Ascending aorta (tissue), 2 donors: ENCODE results near the gene IFNGR1. TPM values are rescaled to one million over a fixed set of nuclear protein-coding genes. Genes with fewer than 3 reads are reported as not detected.

Experiments used
- DNase-seq, 2 donors: peaks; one replicate each; pipeline ENCODE4 v3.0.0-alpha.2; 2019; ENCODE audit warnings: low spot score in 2 of 2
- H3K27ac ChIP-seq, 2 donors: fragments of 200-600 bp; sonication (generic); one replicate each; pipeline ENCODE4 v1.5.1; 2016 to 2017; ENCODE audit warnings: mild to moderate bottlenecking in 1 of 2
- H3K27me3 ChIP-seq: fragments of 200-600 bp; sonication (generic); one replicate; pipeline ENCODE4 v1.5.1; 2017
- H3K36me3 ChIP-seq, 2 donors: fragments of 200-600 bp; sonication (generic); one replicate each; pipeline ENCODE4 v1.5.1; 2016
- H3K4me1 ChIP-seq, 2 donors: fragments of 200-600 bp; sonication (generic); one replicate each; pipeline ENCODE4 v1.5.1; 2016 to 2017; ENCODE audit warnings: mild to moderate bottlenecking in 1 of 2
- H3K4me3 ChIP-seq, 2 donors: fragments of 200-600 bp; sonication (generic); one replicate each; pipeline ENCODE4 v1.5.1; 2016 to 2017; ENCODE audit warnings: mild to moderate bottlenecking in 1 of 2
- H3K9me3 ChIP-seq, 2 donors: fragments of 200-600 bp; sonication (generic); one replicate each; pipeline ENCODE4 v1.5.1; 2016
- intact Hi-C: fragments of 100-400 bp; cut with DNase I; formaldehyde crosslinking; loops from one replicate; pipeline ENCODE4 v1.15.1; 2023
- total RNA-seq: library from RNA; depleted of rRNA; stranded (reverse); fragments of >200 nt; gene quantifications from one replicate; pipeline ENCODE4 v1.1.0, GENCODE V29; 2016
- TF ChIP-seq, protein P1 (sequence below), 3 experiments: fragments of 200-600 bp in 2 of 3; fragments of 450-650 bp in 1 of 3; sonication (generic) in 2 of 3; IDR thresholded peaks; one replicate each; pipeline ENCODE4 v1.5.1; 2016 to 2019; ENCODE audit warnings: antibody characterized with exemption in 3 of 3, mild to moderate bottlenecking in 1 of 3, moderate library complexity in 1 of 3

Gene IFNGR1
- total RNA-seq, 1 donor from 2014 or later = 47.7 TPM

DNA sequence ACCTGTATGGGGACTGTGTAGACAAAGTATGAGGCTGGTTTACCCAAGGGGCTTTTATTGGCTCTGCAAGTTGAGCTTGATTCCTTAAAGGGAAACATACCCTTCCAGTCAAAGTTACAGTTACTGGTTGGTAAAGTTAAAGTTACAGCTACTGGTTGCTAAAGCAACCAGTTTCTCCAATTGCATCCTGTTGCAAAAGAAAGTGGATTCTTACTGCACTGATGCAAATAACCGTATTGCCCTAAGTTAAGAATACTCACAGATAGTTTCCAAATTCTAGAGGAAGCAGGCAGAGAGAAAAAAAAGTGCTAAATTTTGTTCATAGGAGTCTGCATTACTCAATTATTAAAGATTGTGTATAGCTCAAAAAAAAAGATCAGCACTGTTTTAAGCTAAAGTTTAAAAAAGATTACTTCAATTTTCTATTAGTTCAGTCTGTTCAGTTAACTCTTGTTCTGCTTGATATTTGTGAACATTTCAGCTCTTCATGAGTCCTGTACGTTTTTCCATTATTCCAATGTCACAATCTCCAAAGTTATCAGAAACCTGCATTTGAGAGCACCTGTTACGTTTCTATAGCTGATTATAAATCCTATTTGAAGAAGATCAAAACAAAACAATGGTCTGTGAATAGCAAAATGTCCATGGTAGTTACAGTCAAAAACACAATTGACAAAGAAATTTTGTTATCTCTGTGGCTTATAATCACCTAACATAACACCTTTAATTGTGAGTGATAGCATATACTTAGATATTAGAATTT lies 37.1 kb downstream of the IFNGR1 start:
- TF ChIP-seq, protein P1, sequence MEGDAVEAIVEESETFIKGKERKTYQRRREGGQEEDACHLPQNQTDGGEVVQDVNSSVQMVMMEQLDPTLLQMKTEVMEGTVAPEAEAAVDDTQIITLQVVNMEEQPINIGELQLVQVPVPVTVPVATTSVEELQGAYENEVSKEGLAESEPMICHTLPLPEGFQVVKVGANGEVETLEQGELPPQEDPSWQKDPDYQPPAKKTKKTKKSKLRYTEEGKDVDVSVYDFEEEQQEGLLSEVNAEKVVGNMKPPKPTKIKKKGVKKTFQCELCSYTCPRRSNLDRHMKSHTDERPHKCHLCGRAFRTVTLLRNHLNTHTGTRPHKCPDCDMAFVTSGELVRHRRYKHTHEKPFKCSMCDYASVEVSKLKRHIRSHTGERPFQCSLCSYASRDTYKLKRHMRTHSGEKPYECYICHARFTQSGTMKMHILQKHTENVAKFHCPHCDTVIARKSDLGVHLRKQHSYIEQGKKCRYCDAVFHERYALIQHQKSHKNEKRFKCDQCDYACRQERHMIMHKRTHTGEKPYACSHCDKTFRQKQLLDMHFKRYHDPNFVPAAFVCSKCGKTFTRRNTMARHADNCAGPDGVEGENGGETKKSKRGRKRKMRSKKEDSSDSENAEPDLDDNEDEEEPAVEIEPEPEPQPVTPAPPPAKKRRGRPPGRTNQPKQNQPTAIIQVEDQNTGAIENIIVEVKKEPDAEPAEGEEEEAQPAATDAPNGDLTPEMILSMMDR (IDR thresholded peaks at IDR 0.05) = no peak
- intact Hi-C loops = no loop called here
- Histone ChIP-seq H3K4me3 (no peak overlapping the region), H3K27me3 (no peaks in the 10 kb centered on the region), H3K9me3 (peaks cover 8 to 26% of the 10 kb centered on the region in 2 donors), H3K27ac (no peak overlapping the region), H3K36me3 (no peaks in the 10 kb centered on the region), H3K4me1 (no peaks in the 10 kb centered on the region)
- DNase-seq = no peak

DNA sequence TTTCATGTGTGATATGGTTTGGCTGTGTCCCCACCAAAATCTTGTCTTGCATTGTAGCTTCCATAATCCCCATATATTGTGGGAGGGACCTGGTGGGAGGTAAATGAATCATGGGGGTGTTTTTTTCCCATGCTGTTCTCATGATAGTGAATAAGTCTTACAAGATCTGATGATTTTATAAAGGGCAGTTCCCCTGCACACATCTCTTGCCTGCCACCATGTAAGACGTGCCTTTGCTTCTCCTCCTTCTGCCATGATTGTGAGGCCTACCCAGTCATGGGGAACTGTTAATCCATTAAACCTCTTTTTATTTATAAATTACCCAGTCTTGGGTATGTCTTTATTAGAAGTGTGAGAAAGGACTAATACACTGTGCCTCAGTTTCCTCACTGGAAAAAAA lies 41.6 kb downstream of the IFNGR1 start:
- TF ChIP-seq, protein P1 (IDR thresholded peaks at IDR 0.05) = no peak
- Histone ChIP-seq H3K27me3 (no peaks in the 10 kb centered on the region), H3K4me1 (no peaks in the 10 kb centered on the region), H3K36me3 (no peaks in the 10 kb centered on the region), H3K4me3 (no peak overlapping the region), H3K9me3 (peaks cover 0 to 5% of the 10 kb centered on the region in 2 donors), H3K27ac (no peak overlapping the region)
- DNase-seq = no peak
- intact Hi-C loops = no loop called here

DNA sequence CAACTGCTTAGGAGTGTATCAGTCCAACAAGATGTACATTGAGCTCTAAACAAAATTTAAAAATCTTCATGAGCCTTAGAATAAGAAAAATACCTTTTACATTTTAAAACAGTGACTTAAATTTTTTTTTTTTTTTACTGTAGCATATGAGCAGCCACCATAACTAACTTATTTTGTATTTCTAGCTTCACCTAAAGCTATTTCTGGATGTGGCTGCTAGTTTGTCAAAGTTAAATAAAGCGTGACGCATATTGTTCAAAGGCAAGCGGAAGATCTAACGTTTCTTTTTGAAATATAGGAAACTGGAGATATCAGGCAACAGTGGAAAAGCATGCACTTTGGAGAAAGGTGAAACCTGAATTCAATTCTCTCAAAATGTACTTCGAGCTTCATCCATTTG lies 42.5 kb downstream of the IFNGR1 start:
- intact Hi-C loops = no loop called here
- Histone ChIP-seq H3K27ac (no peak overlapping the region), H3K36me3 (no peaks in the 10 kb centered on the region), H3K4me3 (no peak overlapping the region), H3K27me3 (no peaks in the 10 kb centered on the region), H3K9me3 (peaks cover 0 to 2% of the 10 kb centered on the region in 2 donors), H3K4me1 (no peaks in the 10 kb centered on the region)
- TF ChIP-seq, protein P1 (IDR thresholded peaks at IDR 0.05) = no peak
- no peak for DNase-seq

DNA sequence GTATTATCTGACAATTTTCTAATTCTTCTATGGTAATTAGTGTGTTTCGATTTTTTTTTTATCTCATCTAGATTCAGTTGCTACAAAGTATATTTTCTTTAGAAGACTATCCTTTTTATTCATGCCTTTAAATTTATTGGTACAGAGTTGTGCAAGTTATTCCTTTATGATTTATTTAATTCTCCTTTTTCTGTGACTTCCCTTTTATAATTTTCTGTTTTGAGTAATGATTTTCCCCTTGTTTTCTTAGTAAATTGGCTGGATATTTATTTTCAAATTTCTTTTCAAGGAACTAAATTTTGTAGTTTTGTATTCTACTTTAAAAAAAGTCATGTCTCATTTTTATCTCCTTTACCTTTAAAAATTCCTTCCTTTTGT lies 43.3 kb downstream of the IFNGR1 start:
- no peaks in the 10 kb centered on the region for H3K27me3 ChIP-seq
- no peak overlapping the region for H3K4me3 ChIP-seq
- intact Hi-C loops = no loop called here
- H3K9me3 ChIP-seq = no peaks in the 10 kb centered on the region
- no peak for DNase-seq
- no peak overlapping the region for H3K27ac ChIP-seq
- TF ChIP-seq, protein P1 (IDR thresholded peaks at IDR 0.05) = no peak
- H3K36me3 ChIP-seq = no peaks in the 10 kb centered on the region
- H3K4me1 ChIP-seq = no peaks in the 10 kb centered on the region

DNA sequence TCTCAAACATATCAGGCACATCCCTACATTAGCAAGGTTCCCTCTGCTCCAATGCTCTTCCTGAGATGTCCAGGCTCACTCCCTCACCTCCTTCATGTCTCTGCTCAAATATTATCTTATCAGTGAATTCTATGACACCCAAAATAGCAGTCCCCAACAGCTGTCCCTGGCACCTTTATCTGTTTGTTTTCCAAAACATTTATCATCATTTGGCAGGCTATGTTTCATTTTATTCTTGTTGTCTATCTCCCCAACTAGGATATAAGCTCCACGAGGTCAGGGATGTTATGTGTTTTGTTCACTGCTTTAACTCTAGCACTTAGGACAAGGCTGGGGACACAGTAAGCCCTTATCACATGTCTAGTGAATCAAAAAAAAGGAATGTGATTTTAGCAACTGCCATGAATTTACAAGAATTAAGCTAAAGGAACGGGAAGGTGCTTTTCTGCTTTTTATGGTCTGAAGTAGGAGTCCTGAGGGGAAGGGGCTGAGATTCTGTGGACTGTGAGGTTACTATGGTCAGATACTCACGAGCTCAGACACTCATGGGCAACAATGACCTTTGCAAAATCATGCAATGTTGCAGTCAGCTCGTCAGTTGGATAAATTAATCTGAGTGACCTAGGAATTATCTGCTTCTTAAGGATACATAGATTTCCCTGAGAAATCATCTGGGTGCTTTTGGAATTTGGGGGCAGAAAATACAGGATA lies 43.9 kb downstream of the IFNGR1 start:
- Histone ChIP-seq H3K4me3 (no peak overlapping the region), H3K9me3 (no peaks in the 10 kb centered on the region), H3K27me3 (no peaks in the 10 kb centered on the region), H3K4me1 (no peaks in the 10 kb centered on the region), H3K27ac (no peak overlapping the region), H3K36me3 (no peaks in the 10 kb centered on the region)
- TF ChIP-seq, protein P1 (IDR thresholded peaks at IDR 0.05) = no peak
- intact Hi-C loops = no loop called here
- no peak for DNase-seq
